ENCODE measurements around the gene EFHC1. TPM values are rescaled to one million over a fixed set of nuclear protein-coding genes. Genes with fewer than 3 reads are reported as not detected.

Gene EFHC1
- total RNA-seq, 1 donor from 2014 or later: 43.6 TPM

DNA sequence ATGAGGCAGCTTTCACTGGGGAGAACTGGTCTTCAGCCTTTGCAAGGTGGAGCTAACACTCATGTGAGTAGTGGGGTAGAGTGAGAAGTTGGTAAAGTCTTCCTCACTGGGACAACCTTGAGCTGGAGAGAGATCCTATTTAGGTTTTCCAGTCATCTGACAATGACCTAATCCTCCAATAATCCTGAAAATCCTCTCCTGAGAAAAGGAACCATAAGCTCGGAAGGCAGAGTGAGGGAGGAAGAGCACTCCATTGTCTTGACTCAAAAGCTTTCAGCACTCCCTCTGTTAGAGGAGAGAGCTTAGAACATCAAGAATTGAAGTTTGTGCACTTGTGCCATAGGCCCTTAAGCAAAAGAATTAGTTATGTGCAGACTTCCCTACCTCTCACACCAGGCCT lies 78.9 kb downstream of the EFHC1 start:
- Mint-ChIP-seq H3K4me3 (ENCODE audit: low read depth) (no peak overlapping the region), H3K27ac (no peak overlapping the region), H3K27me3 (no peaks in the 10 kb centered on the region), H3K36me3 (ENCODE audit: insufficient read depth) (peaks cover 10% of the 10 kb centered on the region), H3K9me3 (ENCODE audit: low read depth) (peaks cover 3% of the 10 kb centered on the region), H3K4me1 (ENCODE audit: low read depth) (peaks cover 2% of the 10 kb centered on the region)
- DNase-seq (ENCODE audit: low spot score, unreplicated experiment): no peak
- TF ChIP-seq, protein P1, sequence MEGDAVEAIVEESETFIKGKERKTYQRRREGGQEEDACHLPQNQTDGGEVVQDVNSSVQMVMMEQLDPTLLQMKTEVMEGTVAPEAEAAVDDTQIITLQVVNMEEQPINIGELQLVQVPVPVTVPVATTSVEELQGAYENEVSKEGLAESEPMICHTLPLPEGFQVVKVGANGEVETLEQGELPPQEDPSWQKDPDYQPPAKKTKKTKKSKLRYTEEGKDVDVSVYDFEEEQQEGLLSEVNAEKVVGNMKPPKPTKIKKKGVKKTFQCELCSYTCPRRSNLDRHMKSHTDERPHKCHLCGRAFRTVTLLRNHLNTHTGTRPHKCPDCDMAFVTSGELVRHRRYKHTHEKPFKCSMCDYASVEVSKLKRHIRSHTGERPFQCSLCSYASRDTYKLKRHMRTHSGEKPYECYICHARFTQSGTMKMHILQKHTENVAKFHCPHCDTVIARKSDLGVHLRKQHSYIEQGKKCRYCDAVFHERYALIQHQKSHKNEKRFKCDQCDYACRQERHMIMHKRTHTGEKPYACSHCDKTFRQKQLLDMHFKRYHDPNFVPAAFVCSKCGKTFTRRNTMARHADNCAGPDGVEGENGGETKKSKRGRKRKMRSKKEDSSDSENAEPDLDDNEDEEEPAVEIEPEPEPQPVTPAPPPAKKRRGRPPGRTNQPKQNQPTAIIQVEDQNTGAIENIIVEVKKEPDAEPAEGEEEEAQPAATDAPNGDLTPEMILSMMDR (IDR thresholded peaks at IDR 0.05; ENCODE audit: unreplicated experiment): no peak

DNA sequence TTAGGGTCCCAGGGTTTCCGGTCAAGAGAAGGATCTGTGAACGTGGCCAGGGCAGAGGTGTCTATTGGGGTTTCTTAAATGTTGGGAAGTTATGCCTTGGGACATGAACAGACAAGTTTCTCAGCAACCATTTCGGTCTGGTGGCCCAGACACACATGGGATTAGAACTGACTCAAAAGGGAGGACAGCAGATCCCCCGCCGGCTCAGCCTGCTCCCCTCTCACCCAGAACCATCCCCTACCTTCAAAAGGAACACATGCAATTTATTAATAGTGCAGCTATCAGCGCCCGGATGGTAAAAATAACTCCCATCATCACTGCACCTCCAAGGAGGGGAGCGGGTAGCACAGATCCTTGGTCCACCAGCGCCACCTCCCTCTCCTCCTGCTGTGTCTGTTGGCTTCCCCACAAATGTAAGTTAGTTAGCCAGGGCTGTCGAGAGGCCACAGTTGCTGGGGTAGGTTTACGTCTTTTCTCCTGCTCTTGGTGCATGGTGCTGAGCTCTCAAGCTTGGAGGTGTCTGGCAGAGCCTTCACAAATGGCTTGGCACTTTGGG lies 79.6 kb downstream of the EFHC1 start:
- Mint-ChIP-seq H3K36me3 (ENCODE audit: insufficient read depth) (peaks cover 9% of the 10 kb centered on the region), H3K4me3 (ENCODE audit: low read depth) (no peak overlapping the region), H3K9me3 (ENCODE audit: low read depth) (peaks cover 3% of the 10 kb centered on the region), H3K4me1 (ENCODE audit: low read depth) (peaks cover 2% of the 10 kb centered on the region), H3K27me3 (no peaks in the 10 kb centered on the region), H3K27ac (no peak overlapping the region)
- DNase-seq (ENCODE audit: low spot score, unreplicated experiment): no peak
- TF ChIP-seq, protein P1 (IDR thresholded peaks at IDR 0.05; ENCODE audit: unreplicated experiment): no peak

DNA sequence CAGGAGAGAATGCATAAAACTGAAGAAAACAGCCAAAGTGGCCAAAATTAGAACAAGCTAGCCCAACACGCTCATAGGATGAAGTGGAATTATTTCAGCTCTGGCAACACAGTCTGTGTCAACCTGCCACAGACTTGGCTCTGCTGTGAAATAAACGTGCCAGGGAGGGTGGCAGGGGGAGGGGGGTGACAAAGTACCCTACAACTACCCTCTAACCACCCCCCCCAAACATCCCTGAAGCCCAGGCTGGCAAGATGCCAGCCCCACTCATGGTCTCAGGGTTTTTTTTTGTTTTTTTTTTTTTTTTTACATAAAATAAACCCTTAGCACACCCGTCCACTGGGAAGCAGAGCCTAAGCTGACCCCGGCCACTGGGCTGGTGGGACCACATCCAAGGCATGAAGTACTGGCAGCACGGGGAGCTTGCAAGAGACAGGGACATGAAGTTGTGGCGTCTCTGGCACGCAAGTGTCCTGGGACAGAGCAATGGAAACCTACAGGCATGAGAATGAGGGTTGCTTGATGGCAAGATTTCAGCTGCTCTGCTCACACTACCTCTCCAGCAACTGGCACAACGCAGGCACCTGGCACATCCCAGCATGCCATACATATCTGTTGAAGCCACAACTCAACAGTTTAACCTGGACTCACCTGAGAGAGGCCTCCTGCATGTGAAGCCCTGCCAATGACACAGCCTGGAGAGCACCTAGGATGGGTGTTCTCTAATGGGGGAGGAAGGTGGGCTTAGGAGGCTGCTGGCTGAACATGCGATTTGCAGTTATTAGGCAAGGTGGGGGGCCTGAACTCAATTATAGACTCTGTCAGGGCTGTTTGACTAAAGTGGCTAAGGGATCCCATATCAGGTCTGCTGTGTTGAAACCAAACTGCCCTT lies 80.3 kb downstream of the EFHC1 start:
- Mint-ChIP-seq H3K36me3 (ENCODE audit: insufficient read depth) (peaks cover 3% of the 10 kb centered on the region), H3K4me3 (ENCODE audit: low read depth) (no peak overlapping the region), H3K4me1 (ENCODE audit: low read depth) (peaks cover 2% of the 10 kb centered on the region), H3K9me3 (ENCODE audit: low read depth) (no peaks in the 10 kb centered on the region), H3K27ac (no peak overlapping the region), H3K27me3 (no peaks in the 10 kb centered on the region)
- no peak for DNase-seq (ENCODE audit: low spot score, unreplicated experiment)
- TF ChIP-seq, protein P1 (IDR thresholded peaks at IDR 0.05; ENCODE audit: unreplicated experiment): no peak

DNA sequence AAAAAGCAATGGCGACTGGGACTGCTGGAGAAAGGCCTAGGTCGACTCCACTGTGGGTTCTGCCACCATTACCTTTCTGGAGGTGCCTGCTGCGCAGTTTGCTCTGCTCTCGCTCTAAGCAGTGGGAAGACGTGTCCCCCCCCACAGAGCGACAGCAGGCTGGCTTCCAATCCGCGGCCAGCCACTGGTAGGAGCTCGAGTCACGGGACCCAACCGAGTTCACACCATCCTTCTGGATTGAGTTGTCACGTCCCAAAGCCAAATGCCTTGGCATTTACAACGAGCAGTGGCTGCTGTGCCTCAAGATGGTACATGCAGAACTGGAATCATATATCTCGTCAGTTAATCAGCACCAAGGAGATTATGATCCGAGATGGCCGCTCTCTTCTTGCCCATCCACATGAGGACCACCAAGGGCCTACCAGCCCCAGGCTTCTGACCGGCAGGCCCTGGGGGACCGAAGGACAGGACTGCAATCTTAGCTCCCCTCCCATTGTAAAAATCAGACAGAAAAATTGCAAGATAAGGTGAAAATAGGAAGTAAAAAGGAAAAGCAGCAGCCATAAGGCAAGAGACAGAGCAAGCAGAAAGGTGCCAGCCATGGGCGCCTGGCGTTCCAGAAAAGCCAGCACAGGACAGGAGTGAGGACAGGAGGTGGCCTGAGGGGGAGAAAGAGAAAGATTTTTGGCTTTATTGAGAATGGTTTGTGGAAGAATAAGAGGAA lies 82.3 kb downstream of the EFHC1 start:
- no peak overlapping the region for H3K27ac Mint-ChIP-seq
- no peaks in the 10 kb centered on the region for H3K27me3 Mint-ChIP-seq
- H3K4me3 Mint-ChIP-seq (ENCODE audit: low read depth): no peak overlapping the region
- TF ChIP-seq, protein P1 (IDR thresholded peaks at IDR 0.05; ENCODE audit: unreplicated experiment): no peak
- H3K4me1 Mint-ChIP-seq (ENCODE audit: low read depth): peaks cover 2% of the 10 kb centered on the region
- H3K9me3 Mint-ChIP-seq (ENCODE audit: low read depth): no peaks in the 10 kb centered on the region
- peaks cover 3% of the 10 kb centered on the region for H3K36me3 Mint-ChIP-seq (ENCODE audit: insufficient read depth)
- DNase-seq (ENCODE audit: low spot score, unreplicated experiment): no peak

DNA sequence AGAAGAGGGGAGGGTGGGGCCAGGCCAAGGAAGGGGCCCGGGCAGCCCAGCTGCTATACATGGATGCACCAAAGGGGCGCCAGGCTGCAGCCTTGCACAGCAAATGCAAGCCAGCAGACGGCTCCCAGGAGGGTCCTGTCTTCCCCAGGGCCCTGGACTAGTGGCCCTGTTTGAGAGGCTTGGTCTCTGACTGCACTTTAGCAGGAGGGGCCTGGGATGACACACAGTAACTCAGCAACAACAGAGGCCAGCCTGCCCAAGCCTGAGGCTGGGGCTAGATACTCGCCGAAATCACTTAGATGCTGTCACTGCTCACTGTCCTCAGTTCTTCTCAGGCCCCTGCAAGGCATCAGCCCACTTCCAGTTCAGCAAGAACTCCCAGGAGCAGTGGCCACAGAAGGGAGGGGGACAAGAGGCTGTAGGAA lies 83.2 kb downstream of the EFHC1 start:
- Mint-ChIP-seq H3K36me3 (ENCODE audit: insufficient read depth) (peaks cover 5% of the 10 kb centered on the region), H3K27ac (no peak overlapping the region)

More for the DNA sequence above, 83.2 kb downstream of the EFHC1 start:
- H3K4me3 Mint-ChIP-seq (ENCODE audit: low read depth): no peak overlapping the region
- H3K27me3 Mint-ChIP-seq: no peaks in the 10 kb centered on the region
- no peaks in the 10 kb centered on the region for H3K9me3 Mint-ChIP-seq (ENCODE audit: low read depth)
- no peak for DNase-seq (ENCODE audit: low spot score, unreplicated experiment)
- H3K4me1 Mint-ChIP-seq (ENCODE audit: low read depth): peaks cover under 1% of the 10 kb centered on the region
- TF ChIP-seq, protein P1 (IDR thresholded peaks at IDR 0.05; ENCODE audit: unreplicated experiment): no peak
